Caki2 (cell line): Measurements from ENCODE around the gene KIF3B. TPM values are rescaled to one million over a fixed set of nuclear protein-coding genes. Genes with fewer than 3 reads are reported as not detected.
"Not testable (repeated sequence)": the region's sequence is repeated elsewhere in the genome, so short reads cannot be mapped to it uniquely, and the experiment has no call there.

Source experiments
- DNase-seq: peaks from one replicate; pipeline ENCODE4 v3.0.0-alpha.2; 2015; ENCODE audit warnings: low read depth
- in situ Hi-C: cut with HindIII; loops from 2 replicates; pipeline ENCODE4 v1.10.0; 2016; ENCODE audit warnings: low sequenced_read_pairs, low pct_unique_long_range_greater_than_20kb, mixed read lengths
- total RNA-seq: library from RNA; depleted of rRNA; stranded (reverse); fragments of >200 nt; shearing (Covaris generic); gene quantifications from 2 replicates; pipeline ENCODE4 v1.2.3, GENCODE V29; 2014; ENCODE audit warnings: low replicate concordance

KIF3B gene
- total RNA-seq, 1 experiment from 2014 or later = 19.3 TPM

DNA sequence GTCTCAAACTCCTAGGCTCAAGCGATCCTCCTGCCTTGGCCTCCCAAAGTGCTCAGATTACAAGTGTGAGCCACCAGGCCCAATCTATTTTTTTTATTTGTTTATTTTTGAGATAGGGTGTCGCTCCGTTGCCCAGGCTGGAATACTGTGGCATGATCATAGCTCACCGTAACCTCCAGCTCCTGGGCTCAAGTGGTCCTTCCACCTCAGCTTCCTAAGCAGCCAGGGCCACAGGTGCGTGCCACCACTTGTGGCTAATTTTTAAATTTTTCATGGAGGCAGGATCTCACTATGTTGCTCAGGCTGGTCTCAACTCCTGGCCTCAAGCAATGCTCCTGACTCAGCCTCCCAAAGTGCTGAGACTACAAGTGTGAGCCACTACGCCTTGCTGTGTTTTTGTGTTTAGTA is 9.8 kb downstream of the KIF3B start:
- DNase-seq = no peak
- in situ Hi-C loops = no loop called here

DNA sequence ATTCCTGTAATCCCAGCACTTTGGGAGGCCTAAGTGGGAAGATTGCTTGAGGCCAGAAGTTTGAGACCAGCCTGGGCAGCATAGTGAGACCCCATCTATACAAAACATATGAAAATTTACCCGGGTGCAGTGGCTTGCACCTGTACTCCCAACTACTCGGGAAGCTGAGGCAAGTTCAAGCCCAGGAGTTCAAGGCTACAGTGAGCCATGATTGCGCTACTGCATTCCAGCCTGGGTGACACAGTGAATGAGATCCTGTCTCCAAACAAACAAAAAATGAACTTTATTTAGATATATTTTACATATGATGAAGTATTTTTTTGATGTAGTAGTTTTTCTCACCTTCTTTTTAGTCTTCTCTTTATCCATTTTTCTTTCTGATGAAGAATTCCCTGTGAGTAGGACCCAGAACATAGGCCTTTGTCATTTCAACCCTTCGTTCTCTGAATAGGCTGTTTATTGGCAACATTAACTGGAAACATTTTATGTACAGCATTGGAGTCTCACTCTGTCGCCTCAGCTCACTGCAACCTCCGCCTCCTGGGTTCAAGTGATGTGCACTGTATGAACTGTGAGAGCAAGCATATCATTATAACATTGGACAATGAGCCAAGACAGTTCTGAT is 10.9 kb downstream of the KIF3B start:
- in situ Hi-C loops = no loop called here
- DNase-seq = no peak

DNA sequence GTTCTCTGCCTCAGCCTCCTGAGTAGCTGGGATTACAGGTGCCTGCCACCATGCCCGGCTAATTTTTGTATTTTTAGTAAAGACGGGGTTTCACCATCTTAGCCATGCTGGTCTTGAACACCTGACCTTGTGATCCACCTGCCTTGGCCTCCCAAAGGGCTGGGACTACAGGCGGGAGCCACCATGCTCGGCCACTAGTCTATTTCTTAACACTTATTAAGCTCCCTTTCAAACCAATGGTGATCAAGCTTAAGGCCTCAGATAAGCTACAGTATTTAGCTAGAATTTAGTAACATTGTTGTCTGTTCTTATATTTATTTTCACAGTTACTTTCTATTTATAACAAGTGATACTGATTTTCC is 11.8 kb downstream of the KIF3B start:
- in situ Hi-C loops, DNase-seq: not testable (repeated sequence)

DNA sequence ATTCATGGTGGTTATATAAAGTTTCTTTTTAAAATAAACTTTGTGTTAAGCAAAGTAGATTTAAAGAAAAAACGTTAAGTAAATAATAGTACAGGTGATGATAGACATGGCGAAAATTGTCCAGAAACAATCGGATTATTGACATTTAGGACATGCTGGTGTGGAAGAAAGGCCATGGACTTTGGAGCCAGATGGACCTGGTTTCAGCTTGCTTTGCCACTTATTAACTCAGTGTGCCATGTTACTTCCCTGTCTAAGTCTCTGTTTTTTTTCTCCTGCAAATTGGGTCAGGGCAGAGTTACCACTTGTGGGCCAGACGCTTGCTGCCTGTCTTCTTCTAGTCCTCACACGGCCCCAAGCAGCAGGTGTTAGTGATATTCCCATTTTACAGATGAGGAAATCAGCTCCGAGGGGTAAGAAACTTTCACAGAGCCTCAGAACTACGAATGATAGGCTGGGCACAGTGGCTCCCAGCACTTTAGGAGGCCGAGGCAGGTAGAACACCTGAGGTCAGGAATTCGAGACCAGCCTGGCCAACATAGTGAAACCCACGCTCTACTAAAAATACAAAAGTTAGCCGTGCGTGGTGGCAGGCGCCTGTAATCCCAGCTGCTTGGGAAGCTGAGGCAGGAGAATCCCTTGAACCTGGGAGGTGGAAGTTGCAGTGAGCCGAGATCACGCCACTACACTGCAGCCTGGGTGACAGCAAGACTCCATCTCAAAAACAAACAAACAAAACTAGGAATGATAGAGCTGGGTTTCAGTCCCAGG is 12.4 kb downstream of the KIF3B start:
- in situ Hi-C loops = no loop called here
- DNase-seq = no peak

DNA sequence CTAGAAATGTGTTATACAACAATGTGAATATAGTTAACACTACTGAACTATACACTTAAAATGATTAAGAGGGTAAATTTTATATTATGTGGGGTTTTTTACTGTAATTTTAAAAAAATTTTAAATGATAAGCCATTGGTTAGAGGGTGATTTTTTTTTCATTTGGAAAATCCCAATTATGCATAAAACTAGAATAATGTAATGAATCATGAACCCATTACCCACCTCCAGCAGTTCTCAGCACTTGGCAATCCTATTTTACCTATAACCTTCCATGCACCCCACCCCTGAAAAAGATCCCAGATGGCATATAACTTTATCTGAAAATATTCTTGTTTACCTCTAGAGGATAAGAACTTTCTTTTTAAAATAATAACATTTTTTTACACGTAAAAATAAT is 13.7 kb downstream of the KIF3B start:
- no peak for DNase-seq
- in situ Hi-C loops = no loop called here

DNA sequence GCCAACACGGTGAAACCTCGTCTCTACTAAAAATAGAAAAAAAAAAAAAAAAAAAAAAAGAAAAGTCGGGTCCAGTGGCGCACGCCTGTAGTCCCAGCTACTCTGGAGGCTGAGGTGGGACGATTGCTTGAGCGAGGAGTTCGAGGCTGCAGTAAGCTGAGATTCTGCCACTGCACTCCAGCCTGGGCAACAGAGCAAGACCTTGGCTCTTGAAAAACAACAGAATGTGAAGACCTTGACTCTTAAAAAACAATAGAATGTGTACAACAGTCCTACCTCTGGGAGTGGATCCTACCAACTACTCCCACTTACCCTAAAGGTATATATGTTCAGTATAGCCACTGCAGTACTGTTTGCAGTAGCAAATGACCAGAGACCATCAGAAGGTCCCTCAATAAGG is 15.1 kb downstream of the KIF3B start:
- no peak for DNase-seq
- in situ Hi-C loops = no loop called here

DNA sequence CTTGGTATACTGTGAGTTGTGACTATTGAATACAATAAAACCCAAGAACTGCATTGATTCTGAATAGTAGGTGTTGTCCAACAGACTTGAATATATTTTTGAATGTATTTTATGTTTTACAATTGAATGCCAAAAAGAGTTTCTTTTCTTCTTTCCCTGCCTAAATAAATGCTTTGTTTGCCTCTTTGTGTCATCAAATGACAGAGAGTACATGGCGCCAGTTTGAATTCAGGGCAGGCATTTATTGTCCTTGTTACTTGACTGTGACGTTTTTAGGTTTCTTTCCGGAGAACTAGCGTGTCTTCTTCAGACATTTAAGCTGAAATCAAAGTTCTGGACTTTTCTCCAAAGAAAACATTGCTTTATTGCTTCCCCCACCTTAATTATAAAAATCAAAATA is 16.6 kb downstream of the KIF3B start:
- in situ Hi-C loops = no loop called here
- DNase-seq = no peak

DNA sequence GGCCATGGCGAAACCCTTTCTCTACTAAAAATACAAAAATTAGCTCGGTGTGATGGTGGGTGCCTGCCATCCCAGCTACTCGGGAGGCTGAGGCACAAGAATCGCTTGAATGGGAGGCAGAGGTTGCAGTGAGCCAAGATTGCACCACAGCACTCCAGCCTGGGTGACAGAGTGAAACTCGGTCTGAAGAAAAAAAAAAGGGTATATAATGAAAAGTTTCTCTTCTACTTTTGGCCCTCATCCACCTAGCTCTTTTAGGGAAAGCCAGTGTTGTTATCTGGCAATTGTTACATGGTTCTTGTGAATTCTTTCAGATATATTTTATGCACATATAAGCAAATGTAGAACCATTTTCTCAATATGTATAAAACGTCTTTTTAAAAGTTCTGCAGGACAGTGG is 19.0 kb downstream of the KIF3B start:
- DNase-seq = no peak
- in situ Hi-C loops = no loop called here

DNA sequence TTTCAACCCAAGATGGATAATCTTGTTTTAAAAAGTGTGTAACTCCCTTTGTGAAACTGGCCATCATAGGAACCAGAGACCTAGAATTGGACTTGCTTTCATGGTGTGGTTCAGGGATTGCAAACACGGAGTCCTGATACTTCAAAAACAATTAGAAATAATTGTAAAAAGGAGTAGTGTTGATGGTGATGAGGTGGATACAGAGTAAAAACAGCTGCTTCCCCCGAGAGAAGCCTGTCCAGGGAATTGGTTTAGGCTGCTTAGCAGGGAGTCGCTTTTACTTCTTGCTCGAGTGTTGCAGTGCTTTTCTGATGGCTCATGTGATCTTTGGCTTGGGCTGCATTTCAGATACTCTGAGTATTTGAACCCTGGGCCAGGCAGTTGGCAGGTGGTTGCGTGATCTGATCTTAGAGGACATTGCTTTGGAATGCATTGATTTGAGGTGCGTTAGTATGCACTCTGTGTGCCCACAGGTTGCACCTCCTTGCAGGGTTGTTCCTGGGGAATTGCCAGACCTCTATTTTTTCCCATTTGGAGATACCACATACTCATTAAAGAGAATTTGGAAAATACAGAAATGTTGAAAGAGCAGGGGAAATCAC is 19.5 kb downstream of the KIF3B start:
- in situ Hi-C loops = no loop called here
- no peak for DNase-seq

DNA sequence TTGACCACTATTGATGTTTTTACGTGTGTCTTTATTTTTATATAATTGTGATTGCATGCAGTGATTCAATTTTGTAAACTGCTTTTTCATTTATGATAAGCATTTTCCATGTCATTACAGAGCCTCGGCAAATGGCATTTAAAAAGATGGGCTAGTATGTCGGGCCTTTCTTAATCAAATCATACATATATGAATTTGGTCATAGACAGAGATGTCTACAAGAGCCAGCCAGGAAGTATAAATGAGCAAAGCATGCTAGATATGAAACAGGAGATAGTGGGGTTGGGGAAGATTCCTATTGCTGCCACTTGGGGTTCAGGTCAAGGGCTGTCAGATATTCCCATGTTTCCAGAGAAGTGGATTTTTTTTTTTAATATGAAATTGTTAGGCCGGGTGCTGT is 20.0 kb downstream of the KIF3B start:
- DNase-seq = no peak
- in situ Hi-C loops = no loop called here

DNA sequence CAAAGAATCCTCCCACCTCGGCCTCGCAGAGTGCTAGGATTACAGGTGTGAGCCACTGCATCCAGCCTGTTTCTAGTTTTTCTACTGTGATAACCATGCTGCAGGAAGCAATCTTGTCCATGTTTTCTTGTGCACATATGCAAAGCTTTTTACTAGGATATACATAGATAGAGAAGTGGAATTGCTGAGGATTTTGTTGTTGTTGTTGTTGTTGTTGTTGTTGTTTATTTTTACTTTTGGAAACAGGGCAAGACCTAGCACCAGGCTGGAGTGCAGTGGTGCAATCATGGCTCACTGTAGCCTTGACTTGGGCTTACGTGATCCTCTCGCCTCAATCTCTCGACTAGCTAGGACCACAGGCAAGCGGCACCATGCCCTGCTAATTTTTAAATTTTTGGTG is 23.2 kb downstream of the KIF3B start:
- in situ Hi-C loops = no loop called here

DNA sequence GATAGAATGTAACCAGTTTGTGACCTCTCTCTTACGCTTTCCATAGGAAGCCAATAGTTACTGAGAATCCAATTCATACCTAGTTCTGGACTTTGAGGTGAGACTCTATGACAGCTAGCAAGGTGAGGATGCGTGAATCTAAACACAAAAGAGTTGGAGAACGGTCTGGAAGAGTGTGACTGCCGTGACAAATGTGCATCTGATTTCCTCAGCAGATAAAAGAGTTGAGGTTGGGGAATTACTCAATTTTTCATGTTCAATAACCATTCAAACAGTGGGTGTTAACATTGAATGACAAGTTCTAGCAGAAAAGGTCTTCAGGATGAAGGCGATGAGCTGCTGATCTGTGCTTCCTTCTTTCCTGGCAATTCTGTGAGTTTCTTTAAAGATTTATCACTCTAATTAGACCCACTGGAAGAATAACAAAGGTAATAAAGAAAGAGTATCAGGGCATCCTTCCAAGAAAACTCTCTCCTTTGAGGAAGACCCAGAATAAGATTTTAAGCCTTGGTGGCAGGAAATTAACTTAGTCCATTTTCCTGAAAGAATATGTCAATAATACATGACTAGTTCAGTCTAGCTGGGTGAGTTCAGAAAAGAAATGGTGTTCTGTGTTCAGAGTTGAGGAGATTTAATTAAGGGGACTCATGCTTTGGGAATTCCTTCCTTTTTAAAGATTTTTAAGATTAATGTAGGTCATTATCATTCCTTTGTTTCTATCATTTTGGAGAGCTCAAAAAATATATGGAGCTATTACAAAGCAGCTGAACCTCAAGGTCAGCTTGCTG is 24.5 kb downstream of the KIF3B start:
- in situ Hi-C loops = no loop called here
- no peak for DNase-seq

More for the DNA sequence above, 23.2 kb downstream of the KIF3B start:
- DNase-seq = no peak

DNA sequence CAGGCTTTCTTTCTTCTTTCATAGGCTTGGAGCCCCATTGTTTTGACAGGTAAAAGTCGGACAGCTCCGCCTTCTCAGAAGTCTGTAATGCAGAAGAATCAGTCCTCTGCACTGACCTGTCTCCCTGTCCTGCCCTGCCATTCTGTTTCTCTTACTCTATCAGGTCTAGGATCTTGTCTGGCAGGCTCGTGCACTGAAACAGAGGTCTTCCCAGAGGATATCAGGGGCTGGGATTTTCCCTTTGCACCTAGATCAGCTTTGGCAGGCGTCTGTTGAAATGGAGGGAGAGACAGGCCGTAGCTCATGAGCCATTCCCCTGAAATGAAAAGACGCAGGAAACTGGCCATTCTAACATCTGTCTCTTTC is 25.0 kb downstream of the KIF3B start:
- in situ Hi-C loops = no loop called here
- no peak for DNase-seq

DNA sequence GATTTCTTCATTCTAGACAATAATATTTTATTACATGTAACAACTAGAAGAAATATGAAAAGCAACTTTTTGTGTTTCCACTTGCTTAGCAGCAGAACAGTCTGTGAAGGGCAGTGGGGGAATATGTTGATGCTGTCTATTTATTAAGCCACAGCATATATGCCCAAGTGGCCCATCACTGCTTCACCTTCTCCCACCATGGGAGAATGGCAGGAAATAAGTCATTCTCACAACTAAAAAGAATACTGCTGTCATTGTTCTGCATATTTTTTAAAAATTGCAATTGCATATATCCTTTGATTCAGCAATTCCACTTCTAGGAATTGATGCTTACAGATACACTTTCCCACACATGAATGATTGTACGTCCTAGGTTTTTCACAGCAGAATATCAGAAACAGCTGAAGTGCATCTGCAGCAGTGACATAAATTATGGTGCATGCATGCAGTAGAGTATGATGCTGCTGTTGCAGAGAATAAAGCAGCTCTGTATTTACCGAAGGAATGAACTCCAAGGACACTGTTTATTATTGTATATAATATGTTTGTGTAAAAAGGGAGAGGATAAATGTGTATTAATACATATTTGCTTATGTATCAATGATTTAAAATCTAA is 26.8 kb downstream of the KIF3B start:
- in situ Hi-C loops = no loop called here
- DNase-seq = no peak

DNA sequence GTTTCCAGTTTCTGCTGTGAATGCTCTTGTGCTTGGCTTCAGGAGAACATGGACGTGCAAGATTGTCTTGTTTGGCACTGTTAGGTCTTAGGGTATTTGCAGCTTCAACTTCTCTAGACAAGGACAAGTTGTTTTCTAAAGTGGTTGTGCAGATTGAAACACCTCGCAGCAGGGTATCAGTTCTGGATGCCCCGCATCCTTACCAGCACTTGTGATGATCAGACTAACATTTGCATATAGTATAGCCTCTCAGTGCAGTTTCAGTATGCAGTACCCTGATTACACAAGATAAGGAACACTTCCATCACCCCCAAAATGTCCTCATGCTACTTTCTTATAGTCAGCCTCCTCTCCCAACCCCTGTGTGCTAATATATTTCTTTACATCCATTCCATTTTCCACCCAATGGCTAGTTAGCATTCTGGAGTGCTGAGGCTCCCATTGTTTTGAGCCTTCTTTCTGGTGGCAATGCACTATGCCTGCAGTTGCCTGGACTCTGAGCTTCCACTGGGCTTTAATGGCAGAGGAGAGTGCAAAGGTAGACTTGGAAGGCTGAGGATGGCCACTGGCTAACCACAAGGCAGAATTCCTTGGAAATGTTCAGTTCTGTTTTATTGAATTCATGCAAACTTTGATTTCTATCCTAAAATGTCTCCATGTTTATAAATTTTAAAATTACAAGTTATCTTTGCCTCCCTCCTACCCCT is 35.4 kb downstream of the KIF3B start:
- no peak for DNase-seq
- in situ Hi-C loops = no loop called here

DNA sequence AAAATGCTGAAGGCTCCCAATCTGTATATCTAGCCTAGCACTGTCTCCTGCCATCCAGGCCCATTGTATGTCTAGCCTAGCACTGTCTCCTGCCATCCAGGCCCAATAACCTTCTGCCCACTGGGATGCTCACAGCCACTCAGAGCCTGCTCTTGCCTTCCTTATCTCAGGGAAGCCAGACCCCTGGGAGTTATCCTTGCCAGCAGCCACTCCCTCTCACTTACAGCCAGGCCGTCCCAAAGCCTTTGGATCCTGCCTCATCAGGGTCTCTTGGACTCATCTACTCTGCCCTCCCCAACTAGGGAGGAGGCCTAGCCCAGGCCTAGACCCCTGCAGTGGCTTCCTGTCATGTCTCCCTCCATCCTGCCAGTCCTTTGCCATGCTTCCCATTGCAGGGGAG is 37.3 kb downstream of the KIF3B start:
- in situ Hi-C loops = no loop called here

DNA sequence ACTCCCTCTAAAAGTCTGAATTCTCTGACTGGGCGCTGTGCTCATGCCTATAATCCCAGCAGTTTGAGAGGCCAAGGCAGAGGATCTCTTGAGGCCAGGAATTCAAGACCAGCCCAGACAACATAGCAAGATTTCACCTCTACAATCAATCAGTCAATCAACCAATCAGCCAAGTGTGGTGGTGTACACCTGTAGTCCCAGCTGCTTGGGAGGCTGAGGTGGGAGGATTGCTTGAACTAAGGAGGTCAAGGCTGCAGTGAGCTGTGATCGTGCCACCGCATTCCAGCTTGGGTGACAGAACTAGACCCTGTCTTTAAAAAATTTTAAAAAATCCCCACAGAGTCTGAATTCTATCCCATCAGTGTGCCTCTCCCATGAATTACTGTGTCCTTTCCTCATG is 37.9 kb downstream of the KIF3B start:
- in situ Hi-C loops = no loop called here
- no peak for DNase-seq

More for the DNA sequence above, 37.3 kb downstream of the KIF3B start:
- DNase-seq = no peak

DNA sequence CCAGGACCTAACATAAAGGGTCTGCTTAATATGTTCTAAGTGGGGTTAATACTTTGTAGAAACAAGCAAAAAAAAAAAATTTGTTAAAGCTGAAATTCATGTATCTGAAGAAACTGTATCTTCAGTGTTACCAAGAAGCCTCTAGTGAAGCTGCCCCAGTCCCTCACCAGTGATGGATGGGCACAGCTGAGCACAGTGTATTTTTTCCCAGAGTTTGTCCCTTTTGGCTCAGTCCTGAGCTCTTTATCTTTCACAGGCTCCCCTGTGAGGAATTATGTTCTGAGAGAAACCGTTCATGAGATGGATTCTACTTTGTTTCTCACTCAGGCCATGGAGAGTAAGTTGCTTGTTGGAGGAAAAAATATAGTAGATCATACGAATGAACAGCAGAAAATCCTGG is 38.4 kb downstream of the KIF3B start:
- in situ Hi-C loops = no loop called here
- no peak for DNase-seq
